ENCODE results near the gene INTS6L.
A peak's percentile ranks its signal among the peaks of the same experiment; 100 is the strongest.

The INTS6L gene, protein sequence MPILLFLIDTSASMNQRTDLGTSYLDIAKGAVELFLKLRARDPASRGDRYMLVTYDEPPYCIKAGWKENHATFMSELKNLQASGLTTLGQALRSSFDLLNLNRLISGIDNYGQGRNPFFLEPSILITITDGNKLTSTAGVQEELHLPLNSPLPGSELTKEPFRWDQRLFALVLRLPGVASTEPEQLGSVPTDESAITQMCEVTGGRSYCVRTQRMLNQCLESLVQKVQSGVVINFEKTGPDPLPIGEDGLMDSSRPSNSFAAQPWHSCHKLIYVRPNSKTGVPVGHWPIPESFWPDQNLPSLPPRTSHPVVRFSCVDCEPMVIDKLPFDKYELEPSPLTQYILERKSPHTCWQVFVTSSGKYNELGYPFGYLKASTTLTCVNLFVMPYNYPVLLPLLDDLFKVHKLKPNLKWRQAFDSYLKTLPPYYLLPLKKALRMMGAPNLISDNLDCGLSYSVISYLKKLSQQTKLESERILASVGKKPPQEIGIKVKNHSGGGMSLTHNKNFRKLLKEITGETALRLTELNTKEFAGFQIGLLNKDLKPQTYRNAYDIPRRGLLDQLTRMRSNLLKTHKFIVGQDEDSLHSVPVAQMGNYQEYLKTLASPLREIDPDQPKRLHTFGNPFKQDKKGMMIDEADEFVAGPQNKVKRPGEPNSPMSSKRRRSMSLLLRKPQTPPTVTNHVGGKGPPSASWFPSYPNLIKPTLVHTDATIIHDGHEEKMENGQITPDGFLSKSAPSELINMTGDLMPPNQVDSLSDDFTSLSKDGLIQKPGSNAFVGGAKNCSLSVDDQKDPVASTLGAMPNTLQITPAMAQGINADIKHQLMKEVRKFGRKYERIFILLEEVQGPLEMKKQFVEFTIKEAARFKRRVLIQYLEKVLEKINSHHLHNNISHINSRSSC

GRCh38 chrX:135520553-135521404, at the start of gene INTS6L:
INTS6L (plus strand) TSS chrX:135520660; CDS start chrX:135520993, 333 bp downstream.
- DNase-seq = peak; percentile 89

- DNase-seq = no peak
Observed at GRCh38 chrX:135476378-135476777, 44.1 kb upstream of the INTS6L start.

DNA sequence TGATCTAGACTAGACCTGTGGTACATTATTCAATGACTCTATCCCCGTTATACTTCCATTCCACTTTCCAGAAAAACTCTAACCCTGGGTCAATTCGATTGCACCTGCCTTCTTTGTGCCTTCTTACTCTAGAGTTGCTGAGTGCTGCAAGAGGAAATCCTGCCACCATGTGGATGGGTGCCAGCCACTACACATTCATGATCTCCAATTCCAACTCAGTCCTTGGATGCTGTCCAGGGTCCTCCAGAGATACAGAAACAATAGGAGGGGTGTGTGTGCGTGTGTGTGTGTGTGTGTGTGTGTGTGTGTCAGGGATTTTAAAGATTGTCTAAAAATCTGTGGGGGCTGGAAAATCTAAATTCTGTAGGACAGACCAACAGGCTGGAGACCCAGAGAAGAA, 42.9 kb upstream of the INTS6L start:
- DNase-seq = peak; percentile 50

DNA sequence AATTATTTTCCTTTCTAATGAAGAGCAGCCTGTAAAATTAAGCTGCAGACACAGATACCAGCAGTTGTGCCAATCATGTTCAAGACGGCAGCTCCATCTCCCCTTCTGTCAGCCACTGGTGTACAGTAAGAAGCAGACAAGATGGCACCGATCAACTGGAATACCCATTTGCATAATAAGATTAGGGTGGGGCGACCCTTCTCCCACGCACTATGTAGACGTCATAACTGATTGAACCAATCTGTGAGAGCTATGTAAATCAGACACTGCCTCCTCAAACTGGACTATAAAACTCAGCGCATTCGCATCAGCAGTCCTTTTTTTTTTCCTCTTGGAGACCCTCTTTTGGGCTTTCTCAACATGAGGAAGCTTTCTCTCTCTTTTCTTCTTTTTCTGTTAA, 40.4 kb upstream of the INTS6L start:
- no peak for DNase-seq

DNA sequence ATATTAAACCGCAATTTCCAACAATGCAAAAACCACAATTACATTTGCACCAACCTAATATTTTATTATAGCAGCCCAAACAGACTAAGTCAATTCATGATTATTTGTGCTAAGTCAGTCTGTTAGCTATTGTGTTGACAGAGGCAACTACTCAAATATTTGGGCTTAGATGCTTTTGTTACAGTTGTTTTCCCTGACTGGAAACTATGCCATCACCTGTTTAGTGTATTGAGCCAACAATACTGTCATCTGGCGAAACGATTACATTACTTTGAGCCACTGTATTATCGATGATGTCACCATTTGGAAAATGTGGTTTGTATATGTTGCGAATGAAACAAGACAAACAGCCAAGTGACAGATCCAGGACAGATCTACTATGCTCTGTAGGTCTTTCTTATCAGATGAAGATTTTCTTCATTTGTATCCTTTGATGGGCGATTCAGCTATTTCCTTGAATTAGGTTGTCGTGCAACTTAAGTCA, 38.7 kb upstream of the INTS6L start:
- no peak for DNase-seq

GRCh38 chrX:135484641-135485289, 35.7 kb upstream of the INTS6L start:
- DNase-seq = no peak

- no peak for DNase-seq
Observed at GRCh38 chrX:135489542-135489941, 30.9 kb upstream of the INTS6L start.

- DNase-seq = no peak
Observed at GRCh38 chrX:135490979-135491514, 29.4 kb upstream of the INTS6L start.

DNA sequence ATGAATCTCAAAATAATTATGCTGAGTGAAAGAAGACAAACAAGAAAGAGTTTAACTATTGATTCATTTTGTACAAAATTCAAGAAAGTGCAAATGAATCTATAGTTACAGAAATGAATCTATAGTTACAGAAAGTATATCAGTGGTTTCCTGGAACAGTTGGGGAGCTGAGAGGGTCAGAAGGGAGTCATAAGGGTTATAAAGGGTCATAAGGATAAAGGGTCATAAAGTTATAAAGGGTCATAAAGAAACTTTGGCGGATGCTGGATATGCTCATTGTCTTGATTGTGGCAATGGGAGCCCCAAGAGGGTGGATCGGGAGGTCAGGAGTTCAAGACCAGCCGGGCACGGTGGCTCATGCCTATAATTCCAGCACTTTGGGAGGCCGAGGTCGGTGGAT, 26.0 kb upstream of the INTS6L start:
- DNase-seq = no peak

GRCh38 chrX:135497736-135498135, 22.7 kb upstream of the INTS6L start:
- no peak for DNase-seq

GRCh38 chrX:135498236-135498635, 22.2 kb upstream of the INTS6L start:
- no peak for DNase-seq

GRCh38 chrX:135505351-135505750, 15.1 kb upstream of the INTS6L start:
- no peak for DNase-seq

- no peak for DNase-seq
Observed at GRCh38 chrX:135509885-135510284, 10.6 kb upstream of the INTS6L start.

DNA sequence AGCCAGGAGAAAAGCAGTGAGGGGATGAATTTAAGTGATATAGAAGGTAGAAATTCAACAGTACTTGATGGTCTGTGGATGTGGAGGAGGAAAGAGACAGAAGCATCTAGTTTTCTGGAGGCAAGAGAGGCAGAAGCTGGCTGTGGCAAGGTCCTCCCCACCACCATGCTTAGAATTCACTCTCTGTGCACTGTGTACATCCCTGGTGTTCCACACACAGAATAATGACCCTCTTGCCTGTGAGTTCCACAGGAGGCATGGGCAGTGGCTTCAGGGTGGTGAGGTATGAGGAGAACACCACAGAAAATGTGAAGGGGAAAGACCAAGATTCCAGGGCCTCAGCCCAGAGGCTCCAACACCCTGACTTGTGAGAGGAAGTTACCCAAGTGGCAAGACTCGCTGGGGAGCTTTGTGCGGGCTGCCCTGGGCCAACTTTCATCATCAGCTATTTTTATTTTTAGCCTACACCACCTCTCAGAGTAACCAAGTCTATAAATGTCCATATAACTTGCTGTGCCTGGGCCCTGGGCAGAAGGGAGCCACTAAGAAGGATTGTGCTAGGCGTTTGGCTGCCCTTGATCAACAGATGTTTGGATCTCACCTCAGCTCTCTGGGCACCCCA, 7.8 kb upstream of the INTS6L start:
- DNase-seq = no peak

DNA sequence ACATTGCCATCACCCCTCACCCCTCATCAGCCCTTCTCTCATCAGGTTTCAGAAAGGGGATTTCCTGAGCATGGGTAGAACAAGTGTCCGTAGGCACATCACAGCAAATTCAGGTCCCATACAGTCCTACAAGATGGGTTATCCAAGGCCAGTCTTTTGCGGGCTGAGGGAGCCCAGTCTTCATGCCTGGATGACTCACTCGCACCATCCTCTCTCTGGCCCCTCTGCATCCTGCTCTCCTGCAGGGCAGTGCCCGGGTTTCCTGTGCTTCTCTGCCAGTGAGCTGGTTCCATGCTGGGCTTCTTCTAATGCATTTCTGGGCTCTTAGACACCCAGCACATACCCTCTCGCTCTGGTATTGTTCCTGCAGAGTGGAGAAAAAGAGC, 7.3 kb upstream of the INTS6L start:
- no peak for DNase-seq

GRCh38 chrX:135516376-135516775, 4.1 kb upstream of the INTS6L start:
- DNase-seq = no peak

DNA sequence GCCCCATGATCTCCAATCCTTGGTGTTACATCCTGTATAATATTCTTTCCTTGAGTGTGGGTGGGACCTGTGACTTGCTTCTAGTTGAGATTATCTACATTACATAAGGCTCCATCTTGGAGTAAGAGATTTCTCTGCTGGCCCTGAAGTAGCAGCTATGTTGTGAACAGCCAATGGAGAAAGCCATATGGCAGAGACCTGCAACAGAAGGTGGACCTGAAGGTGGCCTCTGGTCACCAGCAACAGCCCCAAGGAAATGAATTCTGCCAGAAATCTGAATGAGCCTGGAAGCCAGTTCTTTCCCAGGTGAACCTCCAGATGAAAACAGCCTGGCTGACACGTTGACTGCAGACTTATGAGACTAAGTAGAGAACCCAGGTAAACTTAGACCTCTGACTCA, 2.3 kb upstream of the INTS6L start:
- no peak for DNase-seq

DNA sequence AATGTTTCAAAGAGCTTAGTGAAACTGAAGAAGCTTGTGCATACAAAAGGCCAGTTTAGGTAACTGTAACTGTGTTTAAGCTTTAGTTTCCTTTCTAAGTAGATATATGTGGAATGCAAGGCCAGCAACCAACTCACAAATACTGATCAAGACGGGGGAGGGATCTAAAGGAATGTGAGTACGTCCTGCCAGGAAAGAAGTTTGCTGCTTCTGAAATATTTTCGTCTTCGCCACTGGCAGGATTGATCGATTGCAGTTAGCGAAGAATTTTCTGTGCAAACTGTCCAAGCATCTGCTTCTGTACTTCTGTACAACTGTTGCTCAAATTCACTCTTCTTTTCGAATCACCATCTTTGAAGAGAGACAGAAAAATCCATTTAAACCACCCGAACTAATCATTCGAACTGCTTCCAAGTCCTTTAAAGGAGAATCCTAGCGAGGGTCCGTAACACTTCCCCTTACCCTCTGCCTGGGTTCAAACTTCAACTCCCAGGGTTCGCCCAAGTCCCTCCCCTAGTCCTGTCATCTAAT, 373 bp upstream of the INTS6L start:
- DNase-seq = peak; percentile 30

DNA sequence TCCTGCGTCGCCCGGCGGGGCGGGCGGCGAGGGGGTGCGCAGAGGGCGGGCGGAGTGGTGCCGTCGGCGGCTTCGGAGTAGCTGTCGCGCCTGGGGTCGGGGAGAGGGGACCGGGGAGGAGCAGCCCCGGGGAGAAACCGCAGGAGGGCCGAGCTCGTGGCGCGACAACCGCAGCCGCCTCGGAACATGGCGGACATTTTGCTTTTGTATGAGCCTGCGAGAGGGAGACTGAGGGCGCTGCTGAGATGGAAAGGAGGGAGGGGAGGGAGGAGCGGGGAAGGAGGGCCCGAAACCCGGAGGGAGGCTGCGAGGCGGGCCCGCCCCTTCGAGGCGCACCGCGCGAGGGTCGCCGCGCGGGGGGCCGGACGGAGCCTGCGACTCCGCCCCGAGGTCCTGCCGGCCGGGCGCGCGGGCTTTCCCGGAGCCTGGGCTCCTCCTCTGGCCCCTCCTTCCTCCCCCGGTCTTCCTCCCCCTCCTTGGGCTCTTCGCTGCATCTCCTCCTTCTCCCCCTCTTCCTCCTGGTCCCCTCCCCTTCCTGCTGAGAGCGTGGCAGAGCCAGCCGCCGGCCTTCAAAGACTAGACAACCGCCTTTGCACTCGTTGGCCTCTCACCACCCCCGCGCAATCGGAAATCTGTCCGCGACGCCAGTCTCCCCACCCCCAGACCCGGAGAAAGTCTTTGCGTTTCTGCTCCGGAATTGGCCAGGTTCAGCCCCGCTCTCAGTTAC, 1.1 kb downstream of the INTS6L start:
- peak; percentile 93 for DNase-seq

- no peak for DNase-seq
Observed at GRCh38 chrX:135522132-135522530, 1.7 kb downstream of the INTS6L start.

Measured in right hindlimb (tissue), 1 donor.